HepG2 (cell line): Measurements from ENCODE around the gene VPS4B. TPM values are rescaled to one million over a fixed set of nuclear protein-coding genes. Genes with fewer than 3 reads are reported as not detected.

ENCODE experiments used
- ATAD3A ChIP-seq: sonication (generic); formaldehyde crosslinking; IDR thresholded peaks from 2 replicates; pipeline ENCODE4 v1.4.0; 2020; ENCODE audit warnings: missing genetic modification reagents
- ATF4 ChIP-seq, 2 experiments: fragments of 450-650 bp in 1 of 2; sonication (generic) in 1 of 2; formaldehyde crosslinking; IDR thresholded peaks; 2 replicates each; pipeline versions ENCODE4 v1.5.0 to v1.8.0; 2020 to 2022; ENCODE audit warnings: mild to moderate bottlenecking in 1 of 2, missing genetic modification reagents in 1 of 2
- BRD4 ChIP-seq: sonication (generic); formaldehyde crosslinking; IDR thresholded peaks from 2 replicates; pipeline ENCODE4 v1.4.0; 2020; ENCODE audit warnings: missing genetic modification reagents
- GZF1 ChIP-seq: sonication (generic); formaldehyde crosslinking; IDR thresholded peaks from 2 replicates; pipeline ENCODE4 v1.5.1; 2020; ENCODE audit warnings: mild to moderate bottlenecking, missing genetic modification reagents
- KDM5B ChIP-seq: sonication (generic); formaldehyde crosslinking; IDR thresholded peaks from 2 replicates; pipeline ENCODE4 v1.4.0; 2020; ENCODE audit warnings: missing genetic modification reagents, mild to moderate bottlenecking, borderline replicate concordance
- KLF13 ChIP-seq: sonication (generic); formaldehyde crosslinking; IDR thresholded peaks from 2 replicates; pipeline ENCODE4 v1.4.0; 2020; ENCODE audit warnings: mild to moderate bottlenecking, missing genetic modification reagents
- LRRFIP1 ChIP-seq: sonication (generic); formaldehyde crosslinking; conservative IDR thresholded peaks from 2 replicates; pipeline ENCODE4 v1.4.0; 2020; ENCODE audit warnings: missing genetic modification reagents
- PLRG1 ChIP-seq: fragments of 450-650 bp; conservative IDR thresholded peaks from 2 replicates; pipeline ENCODE4 v1.6.1; 2016
- REXO4 ChIP-seq: sonication (generic); formaldehyde crosslinking; IDR thresholded peaks from 2 replicates; pipeline ENCODE4 v1.8.0; 2022; ENCODE audit warnings: missing genetic modification reagents, mild to moderate bottlenecking, borderline replicate concordance
- SALL1 ChIP-seq: sonication (generic); formaldehyde crosslinking; IDR thresholded peaks from 2 replicates; pipeline ENCODE4 v1.8.0; 2022; ENCODE audit warnings: mild to moderate bottlenecking, missing genetic modification reagents
- TCF7L2 ChIP-seq: IDR thresholded peaks from 2 replicates; pipeline ENCODE4 v1.6.1; 2011; ENCODE audit warnings: mild to moderate bottlenecking, low read depth, low read length, moderate library complexity
- TOE1 ChIP-seq: sonication (generic); formaldehyde crosslinking; IDR thresholded peaks from 2 replicates; pipeline ENCODE4 v1.4.0; 2020; ENCODE audit warnings: mild to moderate bottlenecking, missing genetic modification reagents
- XBP1 ChIP-seq: sonication (generic); formaldehyde crosslinking; IDR thresholded peaks from 2 replicates; pipeline ENCODE4 v1.5.0; 2020; ENCODE audit warnings: missing genetic modification reagents
- ZBTB21 ChIP-seq: sonication (generic); formaldehyde crosslinking; IDR thresholded peaks from 2 replicates; pipeline ENCODE4 v1.4.0; 2020; ENCODE audit warnings: missing genetic modification reagents
- ZBTB39 ChIP-seq: sonication (generic); formaldehyde crosslinking; IDR thresholded peaks from 2 replicates; pipeline ENCODE4 v1.5.0; 2020; ENCODE audit warnings: missing genetic modification reagents
- ZNF275 ChIP-seq: sonication (generic); formaldehyde crosslinking; IDR thresholded peaks from 2 replicates; pipeline ENCODE4 v1.8.0; 2022; ENCODE audit warnings: missing genetic modification reagents, mild to moderate bottlenecking, inconsistent platforms, borderline replicate concordance
- ZNF362 ChIP-seq: sonication (generic); formaldehyde crosslinking; IDR thresholded peaks from 2 replicates; pipeline ENCODE4 v1.4.0; 2020; ENCODE audit warnings: missing genetic modification reagents, mild to moderate bottlenecking, borderline replicate concordance
- ZNF570 ChIP-seq: sonication (generic); formaldehyde crosslinking; IDR thresholded peaks from 2 replicates; pipeline ENCODE4 v1.4.0; 2020; ENCODE audit warnings: mild to moderate bottlenecking, missing genetic modification reagents, borderline replicate concordance
- ZNF589 ChIP-seq: sonication (generic); formaldehyde crosslinking; conservative IDR thresholded peaks from 2 replicates; pipeline ENCODE4 v1.8.0; 2022; ENCODE audit warnings: mild to moderate bottlenecking, moderate library complexity, missing genetic modification reagents
- ZNF841 ChIP-seq: sonication (generic); formaldehyde crosslinking; IDR thresholded peaks from 2 replicates; pipeline ENCODE4 v1.8.1; 2023; ENCODE audit warnings: missing genetic modification reagents, borderline replicate concordance
- polyA plus RNA-seq, 8 experiments: library from polyadenylated mRNA; depleted of rRNA in 3 of 8; stranded (reverse) in 7 of 8; unstranded in 1 of 8; fragments of >200 nt; fragmentation: Illumina TruSeq in 4 of 8; extraction: Trizol in 4 of 8; gene quantifications; 2 replicates each; pipeline versions ENCODE4 v1.2.1 to v1.2.3, GENCODE V29; 2011 to 2016; ENCODE audit warnings: low read depth in 4 of 8, missing spikeins in 1 of 8, mixed read lengths in 1 of 8; ENCODE audit not compliant: insufficient read depth in 1 of 8
- total RNA-seq, 5 experiments: library from RNA; depleted of rRNA; stranded (reverse); fragments of >200 nt; fragmentation: Illumina TruSeq; extraction: Trizol; gene quantifications; 2 replicates each; pipeline ENCODE4 v1.2.3, GENCODE V29; 2016; ENCODE audit warnings: low read depth in 1 of 5

Gene VPS4B
- total and polyA plus RNA-seq, 2 of the 13 experiments (the other 11 are each of a cell fraction or from before 2014, with no cell fraction given), result 12.8 to 25.9 TPM

GRCh38 chr18:63422087-63422863, at the start of gene VPS4B (continued):
- no peak; the same call in 1 of the 2 replicates for TF ChIP-seq ZNF362 (CRISPR knock-in tag)
- no peak for TF ChIP-seq TCF7L2
- no peak for TF ChIP-seq REXO4 (CRISPR knock-in tag)
- TF ChIP-seq KDM5B (CRISPR knock-in tag), result peak; percentile 51; the same call in 1 of the 2 replicates
- TF ChIP-seq KLF13, result no peak
- TF ChIP-seq BRD4 (CRISPR knock-in tag), result 0 out of 2 replicates have a peak, but pooled peaks have one; percentile 66
- TF ChIP-seq LRRFIP1 (CRISPR knock-in tag), result no peak
- TF ChIP-seq PLRG1, result no peak
- TF ChIP-seq ZNF589 (CRISPR knock-in tag), result peak; percentile 60; the same call in 1 of the 2 replicates
- TF ChIP-seq ZNF275 (CRISPR knock-in tag), result no peak; the same call in 1 of the 2 replicates
- no peak for TF ChIP-seq TOE1 (CRISPR knock-in tag)
- TF ChIP-seq XBP1, result no peak
- no peak for TF ChIP-seq ATAD3A (CRISPR knock-in tag)
- peak; percentile 68 for TF ChIP-seq SALL1 (CRISPR knock-in tag)
- no peak for TF ChIP-seq ZBTB21
- no peak for TF ChIP-seq ZBTB39
- TF ChIP-seq ZNF570 (CRISPR knock-in tag), result no peak
- TF ChIP-seq GZF1, result no peak
- TF ChIP-seq ATF4 (CRISPR knock-in tag; IDR thresholded peaks at IDR 0.05), result peak in 1 of 2 experiments; percentile 75; a peak in 2 of 4 replicates
- no peak for TF ChIP-seq ZNF841 (CRISPR knock-in tag)
